Measurements from ENCODE around the gene CNOT4. TPM values are rescaled to one million over a fixed set of nuclear protein-coding genes. Genes with fewer than 3 reads are reported as not detected.

CNOT4 gene
- total and polyA plus RNA-seq, 3 donors from 2014 or later, result 38.2 to 56.7 (median 53.2) TPM

DNA sequence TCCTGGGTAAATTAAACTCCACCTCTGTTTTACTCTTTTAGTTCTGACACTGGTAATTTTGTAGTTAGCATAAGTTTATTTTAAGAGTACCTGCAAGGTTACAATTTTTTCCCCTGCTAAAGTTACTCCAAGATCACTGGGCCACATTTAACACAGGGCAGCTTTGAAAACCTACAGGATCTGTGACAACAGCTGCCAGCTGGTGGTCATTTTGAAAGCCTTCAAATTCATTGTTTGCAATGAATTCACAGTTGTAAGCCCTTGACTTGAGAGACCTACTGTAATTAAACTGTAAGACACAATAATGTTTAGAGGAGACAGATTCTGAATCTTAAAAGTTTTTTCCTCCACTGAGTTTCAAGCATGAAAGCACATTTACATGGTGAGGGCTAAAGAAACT, 129.6 kb downstream of the CNOT4 start:
- no peak for TF ChIP-seq POLR2A (IDR thresholded peaks at IDR 0.05)
- TF ChIP-seq, protein P1, sequence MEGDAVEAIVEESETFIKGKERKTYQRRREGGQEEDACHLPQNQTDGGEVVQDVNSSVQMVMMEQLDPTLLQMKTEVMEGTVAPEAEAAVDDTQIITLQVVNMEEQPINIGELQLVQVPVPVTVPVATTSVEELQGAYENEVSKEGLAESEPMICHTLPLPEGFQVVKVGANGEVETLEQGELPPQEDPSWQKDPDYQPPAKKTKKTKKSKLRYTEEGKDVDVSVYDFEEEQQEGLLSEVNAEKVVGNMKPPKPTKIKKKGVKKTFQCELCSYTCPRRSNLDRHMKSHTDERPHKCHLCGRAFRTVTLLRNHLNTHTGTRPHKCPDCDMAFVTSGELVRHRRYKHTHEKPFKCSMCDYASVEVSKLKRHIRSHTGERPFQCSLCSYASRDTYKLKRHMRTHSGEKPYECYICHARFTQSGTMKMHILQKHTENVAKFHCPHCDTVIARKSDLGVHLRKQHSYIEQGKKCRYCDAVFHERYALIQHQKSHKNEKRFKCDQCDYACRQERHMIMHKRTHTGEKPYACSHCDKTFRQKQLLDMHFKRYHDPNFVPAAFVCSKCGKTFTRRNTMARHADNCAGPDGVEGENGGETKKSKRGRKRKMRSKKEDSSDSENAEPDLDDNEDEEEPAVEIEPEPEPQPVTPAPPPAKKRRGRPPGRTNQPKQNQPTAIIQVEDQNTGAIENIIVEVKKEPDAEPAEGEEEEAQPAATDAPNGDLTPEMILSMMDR (IDR thresholded peaks at IDR 0.05), result no peak
- H3K27me3 ChIP-seq, result no peaks in the 10 kb centered on the region
- no peak overlapping the region for H3K27ac ChIP-seq
- DNase-seq, result no peak
- H3K4me1 ChIP-seq, result peaks cover 8% of the 10 kb centered on the region
- no peaks in the 10 kb centered on the region for H3K36me3 ChIP-seq (ENCODE audit: low read depth, missing control alignments)
- no peak overlapping the region for H3K4me3 ChIP-seq
- intact Hi-C loops (cut with DNase I; ENCODE audit: low total_unique reads), result no loop called here
- no peaks in the 10 kb centered on the region for H3K9me3 ChIP-seq

DNA sequence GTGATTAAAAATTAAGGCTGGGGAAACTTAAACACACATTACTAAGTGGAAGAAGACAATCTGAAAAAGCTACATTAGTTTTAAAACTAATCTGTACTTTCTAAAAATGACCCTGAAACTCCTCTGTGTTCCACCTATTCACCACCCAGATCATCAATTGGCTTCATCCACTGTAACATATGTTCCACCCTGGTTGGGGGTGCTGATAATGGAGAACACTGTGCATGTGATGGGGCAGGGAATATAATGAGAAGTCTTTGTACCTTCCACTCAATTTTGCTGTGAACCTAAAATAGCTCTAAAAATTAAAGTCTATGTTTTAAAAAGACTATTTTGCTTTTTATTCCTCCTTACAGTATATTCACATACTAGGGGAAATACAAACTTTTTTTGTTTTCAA, 132.7 kb downstream of the CNOT4 start:
- intact Hi-C loops (cut with DNase I; ENCODE audit: low total_unique reads), result no loop called here
- no peak overlapping the region for H3K27ac ChIP-seq
- H3K4me1 ChIP-seq, result peaks cover 2% of the 10 kb centered on the region
- H3K36me3 ChIP-seq (ENCODE audit: low read depth, missing control alignments), result no peaks in the 10 kb centered on the region
- TF ChIP-seq, protein P1 (IDR thresholded peaks at IDR 0.05), result no peak
- TF ChIP-seq POLR2A (IDR thresholded peaks at IDR 0.05), result no peak
- no peak overlapping the region for H3K4me3 ChIP-seq
- H3K9me3 ChIP-seq, result no peaks in the 10 kb centered on the region
- H3K27me3 ChIP-seq, result no peaks in the 10 kb centered on the region
- no peak for DNase-seq

DNA sequence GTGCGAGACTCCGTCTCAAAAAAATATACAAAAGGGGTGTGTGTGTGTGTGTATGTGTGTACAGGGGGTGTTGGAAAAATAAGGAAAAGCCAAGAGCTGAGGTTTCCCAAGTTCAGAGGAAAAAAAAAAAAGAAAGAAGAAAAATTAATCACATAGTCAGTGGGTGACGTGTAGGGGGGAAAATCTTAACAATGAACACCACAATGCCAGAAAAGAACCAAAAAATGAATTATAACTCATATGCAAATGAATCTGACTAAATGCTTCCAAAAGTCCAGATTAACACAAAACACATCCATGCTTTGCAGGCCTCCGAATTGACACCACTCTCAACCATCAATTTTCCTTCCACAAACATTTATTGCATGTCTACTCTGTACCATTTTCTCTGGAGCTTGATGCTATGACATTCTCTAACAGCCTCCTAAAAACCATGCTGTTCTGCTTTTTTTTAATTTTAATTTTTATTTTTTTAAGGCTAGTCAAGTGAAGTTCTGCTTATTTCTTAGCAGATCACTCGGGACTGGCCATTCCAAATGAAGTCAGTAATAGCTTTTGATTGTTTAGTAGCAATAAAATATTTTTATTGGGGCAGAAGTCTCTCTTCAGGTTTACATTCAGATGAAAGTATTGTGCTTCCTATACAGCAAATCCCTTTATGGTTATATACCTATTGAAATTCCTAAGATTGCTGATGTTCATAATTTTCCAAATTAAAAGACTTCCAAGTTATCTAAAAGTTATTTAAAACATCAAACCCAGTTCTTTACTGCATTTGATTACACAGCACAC, 133.8 kb downstream of the CNOT4 start:
- TF ChIP-seq, protein P1 (IDR thresholded peaks at IDR 0.05), result no peak
- no peak for TF ChIP-seq POLR2A (IDR thresholded peaks at IDR 0.05)
- Histone ChIP-seq H3K27ac (no peak overlapping the region), H3K27me3 (no peaks in the 10 kb centered on the region), H3K36me3 (ENCODE audit: low read depth, missing control alignments) (no peaks in the 10 kb centered on the region), H3K9me3 (no peaks in the 10 kb centered on the region), H3K4me3 (no peak overlapping the region), H3K4me1 (peaks cover 2% of the 10 kb centered on the region)
- 85 to 87% methylated on average over 5 of the region's 5 CpGs for WGBS, 2 donors
- intact Hi-C loops (cut with DNase I; ENCODE audit: low total_unique reads), result no loop called here
- DNase-seq, result no peak

DNA sequence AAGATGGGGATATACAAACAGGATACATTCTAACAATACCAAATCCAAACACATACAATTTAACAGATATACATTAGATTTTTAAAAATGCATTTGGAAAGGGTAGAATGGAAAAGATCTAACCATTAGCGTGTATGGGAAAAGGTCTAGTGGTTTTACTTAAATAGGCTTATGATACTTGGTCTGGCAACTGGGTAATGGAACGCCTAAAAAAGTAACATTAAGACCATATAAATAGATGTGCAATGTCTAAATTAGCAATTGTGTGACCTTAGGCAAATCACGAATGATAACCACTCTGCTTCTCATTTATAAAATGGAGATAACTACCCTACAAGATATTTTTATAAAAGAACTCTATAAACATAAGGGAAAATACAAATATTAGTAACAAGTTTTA, 135.2 kb downstream of the CNOT4 start:
- Histone ChIP-seq H3K27ac (no peak overlapping the region), H3K4me1 (no peaks in the 10 kb centered on the region), H3K36me3 (ENCODE audit: low read depth, missing control alignments) (no peaks in the 10 kb centered on the region), H3K27me3 (no peaks in the 10 kb centered on the region), H3K4me3 (no peak overlapping the region), H3K9me3 (no peaks in the 10 kb centered on the region)
- no peak for DNase-seq
- TF ChIP-seq POLR2A (IDR thresholded peaks at IDR 0.05), result no peak
- TF ChIP-seq, protein P1 (IDR thresholded peaks at IDR 0.05), result no peak
- intact Hi-C loops (cut with DNase I; ENCODE audit: low total_unique reads), result no loop called here
- WGBS, 2 donors, result 73 to 80% methylated on average over 3 of the region's 3 CpGs

DNA sequence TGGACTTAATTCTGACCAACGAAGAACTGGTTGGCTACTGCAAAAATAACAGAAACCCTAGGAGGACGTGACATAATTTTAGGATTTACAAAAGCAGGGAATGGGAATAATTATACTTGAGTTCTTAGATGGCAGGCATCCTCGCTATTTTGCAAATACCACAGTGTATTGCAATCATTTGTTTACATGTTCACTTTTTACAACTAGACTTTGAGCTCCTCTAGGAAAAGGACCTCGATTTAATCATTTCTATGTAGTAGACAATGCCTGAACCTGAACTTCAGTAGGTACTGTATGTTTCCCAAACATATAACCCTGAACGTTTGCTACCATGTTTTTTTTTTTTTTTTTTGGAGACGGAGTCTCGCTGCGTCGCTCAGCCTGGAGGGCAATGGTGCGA, 137.7 kb downstream of the CNOT4 start:
- no peaks in the 10 kb centered on the region for H3K27me3 ChIP-seq
- H3K4me3 ChIP-seq, result no peak overlapping the region
- WGBS, 2 donors, result 88 to 94% methylated on average over 10 of the region's 10 CpGs
- intact Hi-C loops (cut with DNase I; ENCODE audit: low total_unique reads), result no loop called here
- H3K9me3 ChIP-seq, result no peaks in the 10 kb centered on the region
- TF ChIP-seq POLR2A (IDR thresholded peaks at IDR 0.05), result no peak
- TF ChIP-seq, protein P1 (IDR thresholded peaks at IDR 0.05), result no peak
- no peak overlapping the region for H3K27ac ChIP-seq
- DNase-seq, result no peak
- no peaks in the 10 kb centered on the region for H3K36me3 ChIP-seq (ENCODE audit: low read depth, missing control alignments)
- H3K4me1 ChIP-seq, result no peaks in the 10 kb centered on the region
